ENCODE measurements around the gene TERF2IP.

The TERF2IP gene

DNA sequence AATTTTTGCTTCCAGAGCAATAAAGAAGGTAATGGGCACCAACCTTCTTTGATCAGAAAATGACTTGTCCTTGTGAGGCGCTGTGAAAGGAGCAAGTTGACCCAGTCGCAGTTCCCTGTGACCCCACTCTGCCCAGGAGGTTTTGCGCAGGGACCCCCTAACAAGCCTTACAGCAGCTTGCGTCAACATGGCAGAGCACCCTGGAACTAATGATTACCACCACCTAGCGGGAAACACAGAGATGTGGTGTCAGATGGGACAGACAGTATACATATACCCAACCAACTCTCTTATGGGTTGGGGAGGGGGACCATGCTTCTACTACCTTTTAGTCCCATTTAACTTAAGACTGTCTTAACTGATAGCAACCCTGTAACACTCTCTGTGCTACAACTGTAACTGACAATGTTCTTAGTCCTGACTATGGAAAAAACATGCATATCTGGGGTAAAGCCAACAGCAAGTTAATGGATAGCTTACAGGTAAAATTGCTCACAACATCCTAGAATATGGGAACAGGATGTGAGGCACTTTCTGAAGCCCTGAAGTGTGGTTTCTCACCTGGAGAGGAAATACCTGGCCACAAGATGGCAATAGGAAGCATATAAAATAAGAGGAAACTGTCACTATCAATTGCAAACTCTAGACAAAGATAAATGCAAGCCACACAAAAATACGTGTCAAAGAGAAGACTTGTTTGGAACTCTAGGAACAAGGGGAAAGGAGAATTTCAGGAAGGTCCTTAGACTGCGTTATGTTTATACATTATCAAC lies 3.1 kb upstream of the TERF2IP start:
- DNase-seq, result no peak

DNA sequence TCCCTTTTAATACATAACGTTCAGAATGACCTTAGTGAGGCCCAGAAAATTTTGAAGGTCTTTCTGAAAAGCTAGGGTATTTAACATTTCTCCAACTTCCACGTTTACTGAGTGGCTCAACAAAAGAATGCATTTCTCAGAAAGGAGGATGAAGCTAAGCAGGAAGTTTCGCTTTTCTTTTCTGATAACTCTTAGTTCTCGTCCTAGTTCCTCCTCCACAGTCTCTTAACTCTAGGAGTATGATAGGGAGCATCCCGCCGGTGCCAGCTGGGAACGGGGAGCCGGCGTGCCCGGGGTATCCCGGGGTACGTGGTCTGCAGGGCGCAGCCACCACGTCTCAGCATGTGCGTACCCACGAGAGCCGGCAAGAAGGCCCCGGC lies 471 bp upstream of the TERF2IP start:
- DNase-seq, result no peak

DNA sequence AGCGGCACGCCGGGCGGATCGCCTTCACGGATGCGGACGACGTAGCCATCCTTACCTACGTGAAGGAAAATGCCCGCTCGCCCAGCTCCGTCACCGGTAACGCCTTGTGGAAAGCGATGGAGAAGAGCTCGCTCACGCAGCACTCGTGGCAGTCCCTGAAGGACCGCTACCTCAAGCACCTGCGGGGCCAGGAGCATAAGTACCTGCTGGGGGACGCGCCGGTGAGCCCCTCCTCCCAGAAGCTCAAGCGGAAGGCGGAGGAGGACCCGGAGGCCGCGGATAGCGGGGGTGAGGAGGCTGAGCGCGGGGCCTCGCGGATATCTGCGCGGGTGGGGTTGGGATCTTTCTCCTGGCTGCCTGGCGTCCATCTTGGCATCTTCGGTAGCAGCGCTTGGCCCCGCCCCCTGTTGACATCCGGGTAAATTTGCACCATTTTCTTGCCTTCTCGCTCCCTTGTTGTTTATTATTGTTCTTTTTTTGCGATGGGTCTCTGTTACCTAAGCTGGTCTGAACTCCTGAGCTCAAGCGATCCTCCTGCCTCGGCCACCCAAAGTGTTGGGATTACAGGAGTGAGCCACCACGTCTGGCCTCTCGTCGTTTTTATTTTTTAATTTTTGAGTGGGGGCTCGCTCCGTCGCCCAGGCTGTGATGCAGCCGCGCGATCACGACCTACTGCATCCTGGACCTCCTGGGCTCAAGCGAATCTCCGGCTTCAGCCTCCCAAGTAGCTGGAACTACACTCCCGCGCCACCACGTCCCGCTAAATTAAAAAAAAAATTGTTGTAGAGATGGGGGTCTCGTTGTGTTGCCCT lies 898 bp downstream of the TERF2IP start:
- peak; percentile 87 for DNase-seq

DNA sequence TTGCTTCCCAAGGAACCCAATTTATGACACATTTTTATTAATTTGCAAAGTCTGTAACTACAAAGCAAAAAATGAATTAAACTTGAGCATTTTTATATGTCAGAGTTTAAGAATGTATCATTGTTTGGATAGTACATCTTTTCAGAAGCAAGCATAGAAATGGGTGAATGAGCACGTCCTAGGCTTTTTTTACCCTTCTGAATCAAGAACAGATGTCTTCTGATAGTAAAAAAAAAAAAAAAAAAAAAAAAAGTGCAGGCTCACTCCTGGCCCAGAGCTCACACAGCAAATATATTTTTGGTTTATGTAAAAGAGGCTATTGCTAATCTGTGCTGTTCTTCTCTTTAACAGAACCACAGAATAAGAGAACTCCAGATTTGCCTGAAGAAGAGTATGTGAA lies 6.3 kb downstream of the TERF2IP start:
- DNase-seq, result no peak

DNA sequence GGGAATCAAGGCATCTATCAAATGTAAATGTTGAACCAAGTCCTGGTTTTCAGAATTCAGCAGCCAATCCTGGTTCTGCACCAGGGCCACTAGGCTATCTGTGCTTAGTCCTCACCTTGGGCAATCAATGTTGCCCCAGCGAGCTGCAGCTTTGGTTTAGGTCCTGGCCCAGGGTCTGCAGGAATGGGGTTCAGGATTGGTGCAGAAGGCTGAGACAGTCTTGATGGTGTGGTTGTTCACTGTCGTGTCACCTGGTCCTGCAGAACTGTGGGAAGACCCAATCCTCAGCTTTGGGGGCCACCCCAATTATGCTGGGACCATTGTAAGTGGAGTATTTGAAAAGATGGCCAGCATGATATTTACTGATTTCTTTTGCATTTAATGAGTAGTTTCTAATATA lies 10.6 kb downstream of the TERF2IP start:
- DNase-seq, result no peak

DNA sequence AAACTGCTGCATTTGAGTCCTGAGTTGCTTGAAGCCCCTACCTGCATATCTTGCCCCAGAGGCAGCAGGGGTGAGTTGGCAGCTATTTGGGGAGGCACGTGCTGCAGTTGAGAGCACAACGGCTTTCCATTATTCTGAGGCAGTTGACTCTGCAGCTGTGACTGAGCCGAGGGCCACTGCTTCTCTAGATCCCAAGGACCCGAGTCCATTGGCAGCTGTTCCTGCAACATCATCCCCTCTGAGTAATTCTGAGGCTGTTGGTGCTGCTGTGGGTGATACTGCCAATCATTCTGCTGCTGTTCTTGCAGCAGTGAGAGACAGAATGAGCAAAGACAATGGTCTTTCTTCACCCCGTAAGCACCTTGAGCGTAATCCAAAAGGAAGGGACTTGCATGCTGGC lies 12.7 kb downstream of the TERF2IP start:
- DNase-seq, result no peak

DNA sequence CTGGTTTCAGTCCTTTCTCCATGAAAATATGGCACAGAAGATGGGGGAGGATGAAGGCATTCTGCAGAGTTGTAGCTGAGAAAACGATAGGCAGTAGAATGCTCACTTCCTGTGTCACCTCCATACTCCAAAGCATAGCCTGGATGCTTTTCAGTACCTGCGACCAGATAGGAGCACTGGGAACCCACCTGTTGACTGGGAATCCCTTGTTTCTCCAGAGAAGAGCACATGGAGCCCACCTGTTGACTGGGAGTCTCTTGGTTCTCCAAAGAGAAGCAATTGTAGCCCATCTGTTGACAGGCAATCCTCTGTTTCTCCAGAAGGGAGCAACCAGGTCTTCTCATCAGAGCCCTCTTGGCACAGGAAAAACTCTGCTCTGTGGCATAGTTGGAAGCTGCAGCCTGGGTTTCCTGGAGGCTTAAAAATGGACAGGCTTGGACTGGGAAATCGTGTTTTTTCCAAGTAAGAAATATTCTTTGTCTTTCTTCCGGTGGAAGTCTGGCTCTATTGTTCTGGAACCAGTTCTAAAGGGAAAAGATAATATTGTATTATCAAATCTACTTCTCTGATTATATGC lies 13.2 kb downstream of the TERF2IP start:
- no peak for DNase-seq

DNA sequence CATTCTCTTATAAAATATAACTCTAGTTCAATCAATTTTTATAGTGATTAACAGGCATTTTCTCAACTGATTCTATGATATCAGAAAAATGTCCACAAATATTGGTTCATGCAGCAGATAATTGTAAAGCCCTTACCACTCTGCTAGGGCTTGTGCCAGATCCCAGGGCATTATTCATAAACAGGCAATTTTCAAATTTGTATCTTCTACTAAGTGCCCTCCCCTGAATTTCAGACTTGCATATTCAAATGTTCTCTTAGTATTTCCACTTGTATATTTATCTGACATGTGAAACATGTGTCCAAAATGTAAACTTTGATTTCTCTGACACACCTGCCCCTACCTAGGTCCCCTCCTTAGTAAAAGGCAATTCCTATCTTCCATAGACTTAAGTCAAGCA lies 19.9 kb downstream of the TERF2IP start:
- DNase-seq, result no peak

DNA sequence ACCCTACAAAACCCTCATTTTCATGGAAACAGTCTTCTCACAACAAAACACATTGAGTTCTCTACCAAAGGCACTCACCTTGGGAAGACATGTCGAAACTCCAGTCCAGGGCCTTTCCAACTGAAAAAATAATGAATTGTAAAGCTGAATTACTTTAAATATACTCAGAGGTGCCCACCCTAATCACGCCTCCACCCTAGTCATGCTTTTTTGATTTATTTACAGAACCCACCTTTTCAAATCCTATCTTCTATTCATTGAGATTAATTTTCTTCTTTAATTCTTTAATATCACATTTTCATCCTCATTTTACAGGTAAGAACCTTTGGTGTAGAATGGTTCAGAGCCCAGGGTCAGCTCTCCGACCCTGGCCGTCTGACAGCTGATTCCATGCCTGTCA lies 29.3 kb downstream of the TERF2IP start, which contains the start of gene CPHXL2:
Gene CPHXL2, minus strand, starts transcription at position 101 of the 400 bp plus-strand sequence. Its CDS starts 10 bp downstream, at position 91.
- DNase-seq, result no peak

DNA sequence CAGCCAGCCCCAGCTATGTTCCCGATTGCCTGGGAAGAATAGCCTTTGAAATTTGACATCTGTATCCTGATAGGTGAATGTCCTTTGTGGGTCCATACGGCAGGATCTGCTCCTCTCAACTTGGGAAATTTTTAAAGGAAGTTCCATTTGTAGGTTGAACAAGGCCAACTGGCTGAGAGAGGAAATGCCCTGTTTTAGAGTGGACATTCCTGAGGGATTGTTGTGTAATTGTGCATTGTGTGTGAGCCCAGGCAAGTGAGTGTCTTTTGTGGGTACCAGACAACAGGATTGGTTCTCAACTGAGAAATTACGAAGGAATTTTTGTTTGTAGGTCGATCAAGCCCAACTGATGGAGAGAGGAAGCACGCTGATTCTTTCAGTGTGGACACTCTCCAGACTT lies 31.8 kb downstream of the TERF2IP start:
- no peak for DNase-seq

DNA sequence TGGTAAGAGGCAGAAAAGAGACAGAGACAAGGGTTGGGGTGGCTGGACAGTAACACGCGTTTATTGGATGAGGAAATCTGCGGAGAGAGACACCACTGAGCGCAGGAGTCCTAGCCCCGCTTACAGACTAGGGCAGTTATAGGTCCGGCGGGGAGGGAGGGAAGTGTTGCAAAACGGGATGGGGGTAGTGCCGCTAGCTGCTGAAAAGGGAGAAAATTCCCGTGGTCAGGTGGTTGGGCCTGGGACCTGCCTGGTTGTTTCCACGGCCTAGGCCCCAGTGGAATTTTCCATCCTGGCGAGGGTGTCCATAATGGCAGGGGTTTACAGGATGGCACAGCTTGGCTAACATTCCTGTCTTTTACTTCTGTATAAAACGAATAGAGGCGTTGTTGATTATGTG lies 34.7 kb downstream of the TERF2IP start:
- no peak for DNase-seq

DNA sequence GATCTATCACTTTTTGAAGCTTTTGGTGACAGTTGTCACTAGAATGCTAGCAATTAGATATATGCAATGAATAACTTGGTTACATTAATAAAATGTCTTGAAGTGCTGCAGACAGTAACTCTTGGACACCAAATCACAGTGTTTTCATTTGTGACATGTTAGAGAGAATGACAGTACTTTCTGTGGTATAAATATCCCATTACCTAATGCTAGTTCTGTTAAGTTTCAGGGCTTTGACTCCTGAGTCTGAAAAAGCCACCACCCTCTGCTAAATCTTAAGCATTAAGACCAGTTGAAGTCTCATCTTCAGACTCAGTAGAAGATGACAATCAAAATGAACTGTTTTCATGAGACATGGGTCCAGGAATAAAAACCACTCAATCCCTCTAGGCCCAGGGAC lies 39.8 kb downstream of the TERF2IP start:
- no peak for DNase-seq

DNA sequence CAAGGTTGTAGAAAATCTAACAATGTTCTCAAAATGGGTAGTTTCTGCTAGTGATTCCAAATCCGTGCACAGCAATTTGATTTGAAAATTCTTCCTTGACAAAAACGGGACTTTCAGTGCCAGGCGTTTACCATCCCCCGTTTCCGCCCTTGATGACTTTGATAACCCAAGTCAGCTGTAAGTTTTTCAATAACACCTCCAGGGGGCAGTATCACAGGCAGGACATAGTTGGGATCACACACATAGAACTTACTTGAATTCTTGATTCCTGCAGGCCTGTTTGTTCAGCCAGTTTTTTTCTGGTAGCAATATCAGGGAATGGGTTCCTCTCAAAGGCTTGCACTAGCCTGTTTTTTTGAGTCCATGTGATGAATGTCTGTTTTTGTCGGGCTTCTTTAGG lies 48.1 kb downstream of the TERF2IP start:
- no peak for DNase-seq

DNA sequence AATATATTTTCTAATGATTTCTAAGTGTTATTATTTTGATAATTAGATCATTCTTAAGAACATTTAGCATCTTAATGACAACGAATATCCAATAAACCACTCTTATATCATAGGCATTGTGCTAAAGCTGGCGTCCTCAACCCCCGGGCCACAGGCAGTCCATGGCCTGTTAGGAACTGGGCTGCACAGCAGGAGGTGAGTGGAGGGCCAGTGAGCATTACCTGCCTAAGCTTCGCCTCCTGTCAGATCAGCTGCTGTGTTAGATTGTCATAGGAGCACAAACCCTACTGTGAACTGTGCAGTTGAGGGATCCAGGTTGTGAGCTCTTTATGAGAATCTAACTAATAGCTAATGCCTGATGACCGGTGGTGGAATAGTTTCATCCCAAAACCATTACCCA lies 50.0 kb downstream of the TERF2IP start:
- DNase-seq, result no peak

DNA sequence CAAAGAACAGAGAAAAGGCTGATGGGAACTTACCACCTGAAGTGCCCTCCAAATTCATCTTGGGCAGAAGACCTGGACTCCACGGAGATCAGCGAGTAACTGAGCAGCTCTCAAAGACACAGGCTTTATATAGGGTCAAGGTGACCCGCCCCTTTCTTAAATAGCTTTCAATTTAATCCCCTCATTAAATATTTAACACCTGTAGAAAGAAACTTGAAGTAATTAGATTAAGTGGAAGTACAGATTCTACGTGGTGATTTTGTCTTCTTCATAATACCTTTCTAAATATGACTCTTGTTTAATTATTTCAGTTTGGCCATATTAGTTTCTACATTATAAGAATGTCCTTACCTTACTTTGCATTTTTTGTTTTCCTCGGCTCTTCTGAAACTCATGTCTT lies 53.8 kb downstream of the TERF2IP start, which contains the start of gene DUXB:
Gene DUXB, minus strand, starts transcription at position 101 of the 400 bp plus-strand sequence. Its CDS starts 43 bp downstream, at position 58.
- no peak for DNase-seq

DNA sequence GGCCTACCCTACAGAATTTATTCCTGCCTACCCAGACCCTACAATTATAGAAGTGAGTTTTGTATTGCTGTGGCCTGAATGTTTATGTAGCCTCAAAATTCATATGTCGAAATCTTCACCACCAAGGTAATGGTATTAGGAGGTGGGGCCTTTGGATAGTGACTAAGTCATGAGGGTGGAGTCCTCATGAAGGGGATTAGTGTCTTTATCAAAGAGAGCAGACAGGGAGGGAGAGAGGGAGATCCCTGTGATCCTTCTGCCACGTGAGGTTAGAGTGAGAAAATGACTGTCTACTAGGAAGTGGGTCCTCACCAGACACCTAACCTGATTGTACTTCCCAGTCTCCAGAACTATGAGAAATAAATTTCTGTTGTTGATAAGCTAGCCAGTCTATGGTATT lies 54.7 kb downstream of the TERF2IP start:
- no peak for DNase-seq

DNA sequence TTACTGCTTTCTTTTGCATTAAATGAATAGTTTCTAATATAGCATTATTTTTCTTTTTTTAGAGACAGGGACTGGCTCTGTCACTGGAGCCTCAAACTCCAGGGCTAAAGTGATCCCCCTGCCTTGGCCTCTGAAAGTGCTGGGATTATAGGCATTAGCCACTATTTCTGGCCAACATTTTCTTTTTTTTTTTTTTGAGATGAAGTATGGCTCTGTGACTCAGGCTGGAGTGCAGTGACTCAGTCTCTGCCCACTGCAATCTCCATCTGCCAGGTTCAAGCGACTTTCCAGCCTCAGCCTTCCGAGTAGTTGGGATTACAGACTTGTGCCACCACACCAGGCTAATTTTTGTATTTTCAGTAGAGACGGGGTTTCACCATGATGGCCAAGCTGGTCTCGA lies 55.7 kb downstream of the TERF2IP start:
- DNase-seq, result no peak
